Transverse colon (tissue), 4 donors: ENCODE results near the gene PTPRD.

Experiments
- EP300 ChIP-seq: sonication (generic); formaldehyde crosslinking; IDR thresholded peaks from one replicate; pipeline ENCODE4 v1.6.1; 2017; ENCODE audit warnings: antibody characterized with exemption, low read depth
- POLR2AphosphoS5 ChIP-seq, 3 donors: sonication (generic); formaldehyde crosslinking; IDR thresholded peaks; one replicate each; pipeline ENCODE4 v1.6.1; 2016; ENCODE audit warnings: antibody characterized with exemption in 3 of 3
- TF ChIP-seq, protein P1 (sequence below), 5 experiments: fragments of 200-600 bp in 3 of 5; fragments of 450-650 bp in 2 of 5; sonication (generic) in 3 of 5; IDR thresholded peaks; 1 replicate in 2 of 5; 2 replicates in 3 of 5; pipeline ENCODE4 v1.5.1; 2016 to 2017; ENCODE audit warnings: antibody characterized with exemption in 5 of 5, inconsistent platforms in 3 of 5, mild to moderate bottlenecking in 2 of 5, moderate library complexity in 1 of 5

GRCh38 chr9:10032166-10032565, 580.6 kb downstream of the PTPRD start:
- TF ChIP-seq POLR2AphosphoS5 (IDR thresholded peaks at IDR 0.05): no peak
- TF ChIP-seq EP300: no peak
- TF ChIP-seq, protein P1, sequence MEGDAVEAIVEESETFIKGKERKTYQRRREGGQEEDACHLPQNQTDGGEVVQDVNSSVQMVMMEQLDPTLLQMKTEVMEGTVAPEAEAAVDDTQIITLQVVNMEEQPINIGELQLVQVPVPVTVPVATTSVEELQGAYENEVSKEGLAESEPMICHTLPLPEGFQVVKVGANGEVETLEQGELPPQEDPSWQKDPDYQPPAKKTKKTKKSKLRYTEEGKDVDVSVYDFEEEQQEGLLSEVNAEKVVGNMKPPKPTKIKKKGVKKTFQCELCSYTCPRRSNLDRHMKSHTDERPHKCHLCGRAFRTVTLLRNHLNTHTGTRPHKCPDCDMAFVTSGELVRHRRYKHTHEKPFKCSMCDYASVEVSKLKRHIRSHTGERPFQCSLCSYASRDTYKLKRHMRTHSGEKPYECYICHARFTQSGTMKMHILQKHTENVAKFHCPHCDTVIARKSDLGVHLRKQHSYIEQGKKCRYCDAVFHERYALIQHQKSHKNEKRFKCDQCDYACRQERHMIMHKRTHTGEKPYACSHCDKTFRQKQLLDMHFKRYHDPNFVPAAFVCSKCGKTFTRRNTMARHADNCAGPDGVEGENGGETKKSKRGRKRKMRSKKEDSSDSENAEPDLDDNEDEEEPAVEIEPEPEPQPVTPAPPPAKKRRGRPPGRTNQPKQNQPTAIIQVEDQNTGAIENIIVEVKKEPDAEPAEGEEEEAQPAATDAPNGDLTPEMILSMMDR (IDR thresholded peaks at IDR 0.05): no peak
